GM19351 (cell line): Measurements from ENCODE around the gene OR10A4.
"Not testable (repeated sequence)": the region's sequence is repeated elsewhere in the genome, so short reads cannot be mapped to it uniquely, and the experiment has no call there.

Experiments
- ATAC-seq: cut with Tn5 transposase; IDR thresholded peaks from one replicate; pipeline ENCODE4 v1.9.1; 2021; ENCODE audit warnings: mild to moderate bottlenecking, moderate library complexity; ENCODE audit not compliant: unreplicated experiment

Gene OR10A4, protein sequence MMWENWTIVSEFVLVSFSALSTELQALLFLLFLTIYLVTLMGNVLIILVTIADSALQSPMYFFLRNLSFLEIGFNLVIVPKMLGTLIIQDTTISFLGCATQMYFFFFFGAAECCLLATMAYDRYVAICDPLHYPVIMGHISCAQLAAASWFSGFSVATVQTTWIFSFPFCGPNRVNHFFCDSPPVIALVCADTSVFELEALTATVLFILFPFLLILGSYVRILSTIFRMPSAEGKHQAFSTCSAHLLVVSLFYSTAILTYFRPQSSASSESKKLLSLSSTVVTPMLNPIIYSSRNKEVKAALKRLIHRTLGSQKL

DNA sequence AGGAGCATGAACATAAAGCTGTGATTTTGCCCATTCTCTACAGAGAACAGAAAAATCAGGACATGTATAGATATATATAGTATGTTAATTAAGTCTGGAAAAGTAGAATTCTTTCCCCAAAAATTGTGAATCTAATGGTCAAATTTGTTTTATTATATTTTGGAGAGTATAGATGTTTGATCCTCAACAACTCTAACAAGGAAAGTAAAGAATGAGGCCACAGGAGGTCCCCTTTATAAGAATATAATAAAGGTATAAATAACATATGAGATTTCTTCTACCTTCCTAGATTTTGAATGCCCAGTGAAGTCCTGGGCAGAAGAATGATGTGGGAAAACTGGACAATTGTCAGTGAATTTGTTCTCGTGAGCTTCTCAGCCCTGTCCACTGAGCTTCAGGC is at the start of gene OR10A4:
Gene OR10A4, plus strand, starts transcription at position 301 of the 400 bp plus-strand sequence. Its CDS starts 23 bp downstream, at position 324.
- no peak for ATAC-seq

GRCh38 chr11:6828103-6828502 is 48.3 kb upstream of the OR10A4 start:
- ATAC-seq, result no peak

- ATAC-seq, result no peak
Measured at GRCh38 chr11:6833356-6833755, 43.1 kb upstream of the OR10A4 start.

- no peak for ATAC-seq
Measured at GRCh38 chr11:6834021-6834420, 42.4 kb upstream of the OR10A4 start.

DNA sequence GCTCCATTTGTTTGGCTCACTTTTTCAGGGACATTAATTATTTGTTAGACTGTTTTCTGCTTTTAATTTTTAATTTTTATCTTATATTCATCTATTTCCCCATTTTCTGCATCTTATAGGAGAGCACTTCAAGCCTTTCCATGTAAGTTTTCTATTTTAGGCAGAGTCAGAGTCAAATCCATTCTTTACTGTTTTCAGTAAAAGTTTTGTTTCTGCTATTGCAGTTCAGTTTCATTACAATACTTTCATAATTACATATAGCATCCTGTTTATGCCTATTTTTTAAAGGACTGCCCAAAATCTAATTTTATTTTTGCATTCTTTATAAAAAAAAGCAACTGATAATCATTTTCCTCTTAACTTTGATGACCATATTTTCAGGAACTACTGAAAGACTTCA is 34.7 kb upstream of the OR10A4 start:
- peak; percentile 74 for ATAC-seq

DNA sequence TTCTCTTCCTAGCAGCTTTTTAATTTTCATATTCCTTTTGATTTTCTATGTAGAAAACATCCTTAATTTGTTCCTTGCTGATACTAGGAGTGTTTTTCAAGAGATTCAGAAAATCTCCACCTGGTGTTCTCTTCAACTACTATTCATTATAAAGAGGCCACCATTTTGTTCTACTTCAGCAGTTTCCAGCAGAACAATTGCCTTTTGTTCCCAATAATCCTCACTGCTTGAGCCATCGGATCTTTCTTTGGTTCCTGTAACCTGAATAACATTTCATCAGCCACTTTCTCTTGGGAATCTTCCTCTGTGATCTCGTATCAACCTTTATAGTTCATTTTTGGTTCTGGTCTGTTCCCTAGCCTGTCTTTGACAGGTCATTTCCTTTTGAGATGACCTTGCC is 32.8 kb upstream of the OR10A4 start:
- no peak for ATAC-seq

DNA sequence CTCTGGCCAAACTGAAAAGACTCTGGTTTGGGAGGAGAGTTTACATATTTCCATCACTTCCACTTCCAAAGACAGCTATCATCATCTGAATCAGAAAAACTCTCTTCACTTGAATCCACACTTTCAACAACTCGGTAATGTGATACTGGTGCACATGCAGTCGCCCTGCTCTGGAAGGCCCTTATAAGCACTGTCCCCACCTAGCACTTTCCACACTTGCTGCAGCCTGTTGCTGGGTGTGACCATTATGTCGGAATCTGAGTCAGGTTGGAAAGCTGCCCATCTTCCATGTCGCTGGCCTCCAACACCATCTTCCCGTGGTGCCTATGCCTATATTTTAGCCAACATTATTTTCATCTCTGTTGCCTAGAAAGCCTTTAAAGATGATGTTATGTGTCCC is 32.1 kb upstream of the OR10A4 start:
- no peak for ATAC-seq

- no peak for ATAC-seq
Measured at GRCh38 chr11:6845383-6845782, 31.0 kb upstream of the OR10A4 start, which contains the start of gene OR10A5. Gene OR10A5 (plus strand): TSS chr11:6845683. CDS start chr11:6845683, 0 bp downstream.

- ATAC-seq, result no peak
Measured at GRCh38 chr11:6850526-6850925, 25.9 kb upstream of the OR10A4 start.

DNA sequence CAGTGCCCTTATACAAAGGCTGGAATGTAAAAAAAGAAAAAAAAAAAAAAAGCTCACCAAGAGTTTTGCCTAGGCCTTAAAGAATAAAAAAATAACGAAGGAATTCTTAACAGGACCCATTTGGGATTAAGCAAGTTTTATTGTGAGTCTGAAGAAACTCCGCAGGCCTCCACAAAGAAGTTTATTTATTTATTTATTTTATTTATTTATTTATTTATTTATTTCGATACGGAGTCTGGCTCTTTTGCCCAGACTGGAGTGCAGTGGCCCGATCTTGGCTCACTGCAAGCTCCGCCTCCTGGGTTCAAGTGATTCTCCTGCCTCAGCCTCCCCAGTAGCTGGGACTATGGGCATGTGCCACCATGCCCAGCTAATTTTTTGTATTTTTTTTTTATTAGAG is 21.6 kb upstream of the OR10A4 start:
- ATAC-seq, result not testable (repeated sequence)

DNA sequence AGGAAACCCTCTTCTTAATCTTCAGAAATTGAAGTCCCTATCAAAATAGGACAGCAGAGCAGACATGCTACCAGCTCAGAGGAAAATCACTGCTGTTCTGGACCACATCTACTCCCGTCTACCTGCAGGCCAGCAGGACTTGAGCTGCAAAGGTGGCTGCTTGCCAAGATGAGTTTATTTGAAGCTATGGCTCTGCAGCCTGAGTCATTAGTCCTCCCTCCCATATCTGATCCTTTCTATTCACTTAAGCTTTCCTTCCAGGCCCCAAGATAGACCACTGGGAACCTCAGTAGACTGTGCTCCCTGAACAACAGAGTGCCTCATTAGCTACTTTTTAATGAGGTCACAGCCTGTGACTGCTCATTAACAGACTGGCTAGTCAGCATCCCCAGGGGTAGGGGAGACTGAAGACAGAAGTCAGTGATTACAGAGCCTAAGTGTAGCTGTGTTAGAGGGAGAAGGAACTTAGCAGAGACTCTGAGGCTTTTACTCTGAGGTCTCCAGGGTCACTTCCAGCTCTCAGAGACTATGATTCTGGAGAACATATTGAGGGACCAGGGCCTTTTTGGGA is 20.4 kb upstream of the OR10A4 start:
- no peak for ATAC-seq

- peak; percentile 93 for ATAC-seq
Measured at GRCh38 chr11:6856871-6857270, 19.6 kb upstream of the OR10A4 start.

GRCh38 chr11:6862961-6863360 is 13.5 kb upstream of the OR10A4 start, which contains the start of gene OR10A2:
Gene OR10A2 (plus strand): TSS chr11:6863057. CDS start chr11:6869755, 6,698 bp downstream.
- ATAC-seq, result no peak

DNA sequence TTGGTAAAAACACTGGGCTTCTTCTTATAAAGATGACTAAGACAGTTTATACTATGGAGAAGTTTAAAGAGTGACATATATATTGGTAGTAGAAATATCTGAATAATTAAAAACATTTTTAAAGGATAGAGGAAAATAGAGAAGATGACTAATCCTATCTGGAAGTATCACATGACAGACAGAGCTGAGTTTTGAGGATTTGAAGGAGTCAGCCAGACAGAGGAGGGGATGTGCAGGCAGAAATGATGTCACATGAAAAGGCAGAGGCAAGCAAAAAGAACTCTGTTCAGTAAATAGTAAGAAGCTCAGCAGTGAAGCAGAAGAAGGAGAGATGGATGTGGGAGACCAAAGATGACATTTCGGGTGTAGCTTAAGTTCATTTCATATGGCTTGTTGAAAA is 12.0 kb upstream of the OR10A4 start:
- ATAC-seq, result no peak

- ATAC-seq, result no peak
Measured at GRCh38 chr11:6871278-6871677, 5.1 kb upstream of the OR10A4 start.

DNA sequence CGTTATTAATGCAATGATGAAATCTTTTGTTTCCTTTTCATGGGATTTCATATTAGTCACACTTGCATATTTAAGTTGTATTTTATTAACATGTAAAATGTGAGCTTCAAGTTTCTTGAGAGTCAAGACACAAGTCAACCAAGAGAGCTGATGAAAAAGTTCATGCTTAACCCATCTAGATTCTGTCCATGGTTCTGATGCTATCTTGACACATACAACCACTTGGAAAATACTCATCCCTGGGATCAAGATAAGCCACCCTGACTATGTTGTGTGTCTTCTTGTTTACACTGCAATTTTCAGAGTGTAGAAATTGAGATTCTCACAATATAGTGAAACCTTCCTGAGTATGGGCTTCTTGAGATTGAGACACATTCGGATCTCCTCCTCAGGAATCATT is 664 bp upstream of the OR10A4 start:
- no peak for ATAC-seq

GRCh38 chr11:6876914-6877313 is 489 bp downstream of the OR10A4 start:
- no peak for ATAC-seq

GRCh38 chr11:6882751-6883150 is 6.3 kb downstream of the OR10A4 start:
- no peak for ATAC-seq

GRCh38 chr11:6887711-6888110 is 11.3 kb downstream of the OR10A4 start:
- ATAC-seq, result not testable (repeated sequence)

DNA sequence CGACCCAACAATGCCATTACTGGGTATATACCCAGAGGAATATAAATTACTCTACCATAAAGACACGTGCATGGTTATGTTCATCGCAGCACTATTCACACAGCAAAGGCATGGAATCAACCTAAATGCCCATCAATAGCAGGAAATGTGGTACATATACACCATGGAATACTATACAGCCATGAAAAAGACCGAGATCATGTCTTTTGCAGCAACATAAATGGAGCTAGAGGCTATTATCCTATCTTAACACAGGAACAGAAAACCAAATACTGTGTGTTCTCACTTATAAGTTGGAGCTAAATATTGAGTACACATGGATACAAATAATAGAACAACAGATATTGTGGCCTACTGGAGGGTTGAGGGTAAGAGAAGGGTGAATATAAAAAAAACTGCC is 12.4 kb downstream of the OR10A4 start:
- no peak for ATAC-seq

- peak; percentile 67 for ATAC-seq
Measured at GRCh38 chr11:6889835-6890234, 13.4 kb downstream of the OR10A4 start.

- no peak for ATAC-seq
Measured at GRCh38 chr11:6892400-6892799, 16.0 kb downstream of the OR10A4 start, which contains the start of gene OR2D2. Gene OR2D2 (minus strand): TSS chr11:6892500. CDS start chr11:6892500, 0 bp downstream.
